HG03139 (cell line): ENCODE results near the gene SPACA5.
"Not testable (repeated sequence)": the region's sequence is repeated elsewhere in the genome, so short reads cannot be mapped to it uniquely, and the experiment has no call there.

ENCODE experiments used
- ATAC-seq: cut with Tn5 transposase; IDR thresholded peaks from one replicate; pipeline ENCODE4 v1.9.1; 2021; ENCODE audit not compliant: unreplicated experiment

Gene SPACA5

GRCh38 chrX:48021026-48021900 is 14.5 kb downstream of the SPACA5 start:
- ATAC-seq = no peak

GRCh38 chrX:48022100-48022499 is 15.3 kb downstream of the SPACA5 start:
- ATAC-seq = no peak

- no peak for ATAC-seq
These were observed 15.9 kb downstream of the SPACA5 start for GRCh38 chrX:48022738-48023137.

- no peak for ATAC-seq
These were observed 18.8 kb downstream of the SPACA5 start for GRCh38 chrX:48025561-48025960.

- not testable (repeated sequence) for ATAC-seq
These were observed 20.8 kb downstream of the SPACA5 start for GRCh38 chrX:48027545-48027944.

GRCh38 chrX:48028091-48028490 is 21.3 kb downstream of the SPACA5 start:
- ATAC-seq = no peak

- ATAC-seq = no peak
These were observed 23.4 kb downstream of the SPACA5 start for GRCh38 chrX:48030237-48030636.

GRCh38 chrX:48030641-48031173 is 23.9 kb downstream of the SPACA5 start:
- ATAC-seq = not testable (repeated sequence)

- no peak for ATAC-seq
These were observed 29.1 kb downstream of the SPACA5 start for GRCh38 chrX:48035891-48036290.

- ATAC-seq = no peak
These were observed 36.3 kb downstream of the SPACA5 start for GRCh38 chrX:48043056-48043455.

GRCh38 chrX:48045410-48046311 is 38.9 kb downstream of the SPACA5 start:
- ATAC-seq = no peak

GRCh38 chrX:48046846-48047245 is 40.1 kb downstream of the SPACA5 start:
- ATAC-seq = no peak

GRCh38 chrX:48058621-48059295 is 52.0 kb downstream of the SPACA5 start:
- ATAC-seq = no peak

GRCh38 chrX:48059296-48059639 is 52.5 kb downstream of the SPACA5 start:
- no peak for ATAC-seq
